ENCODE measurements around the gene TTC4.

The TTC4 gene

DNA sequence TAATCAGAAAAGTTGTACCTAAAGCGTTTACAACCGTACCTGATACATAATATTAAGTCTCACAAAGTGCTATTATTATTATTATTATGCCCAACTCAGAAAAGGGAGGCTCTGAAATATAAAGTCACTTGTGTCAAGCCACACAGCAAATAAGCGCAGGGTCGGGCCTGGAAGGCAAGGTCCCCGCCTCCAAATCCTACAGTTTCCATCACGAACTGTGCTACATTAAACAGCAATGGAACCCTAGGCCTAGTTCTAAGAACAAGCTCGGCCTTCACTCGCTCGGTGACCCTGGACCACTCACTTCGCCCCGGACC, 48.1 kb downstream of the TTC4 start:
- in situ Hi-C loops (cut with MboI; ENCODE audit: low pct_unique_long_range_greater_than_20kb, low sequenced_read_pairs, unreplicated experiment) = no loop called here
- TF ChIP-seq, protein P1, sequence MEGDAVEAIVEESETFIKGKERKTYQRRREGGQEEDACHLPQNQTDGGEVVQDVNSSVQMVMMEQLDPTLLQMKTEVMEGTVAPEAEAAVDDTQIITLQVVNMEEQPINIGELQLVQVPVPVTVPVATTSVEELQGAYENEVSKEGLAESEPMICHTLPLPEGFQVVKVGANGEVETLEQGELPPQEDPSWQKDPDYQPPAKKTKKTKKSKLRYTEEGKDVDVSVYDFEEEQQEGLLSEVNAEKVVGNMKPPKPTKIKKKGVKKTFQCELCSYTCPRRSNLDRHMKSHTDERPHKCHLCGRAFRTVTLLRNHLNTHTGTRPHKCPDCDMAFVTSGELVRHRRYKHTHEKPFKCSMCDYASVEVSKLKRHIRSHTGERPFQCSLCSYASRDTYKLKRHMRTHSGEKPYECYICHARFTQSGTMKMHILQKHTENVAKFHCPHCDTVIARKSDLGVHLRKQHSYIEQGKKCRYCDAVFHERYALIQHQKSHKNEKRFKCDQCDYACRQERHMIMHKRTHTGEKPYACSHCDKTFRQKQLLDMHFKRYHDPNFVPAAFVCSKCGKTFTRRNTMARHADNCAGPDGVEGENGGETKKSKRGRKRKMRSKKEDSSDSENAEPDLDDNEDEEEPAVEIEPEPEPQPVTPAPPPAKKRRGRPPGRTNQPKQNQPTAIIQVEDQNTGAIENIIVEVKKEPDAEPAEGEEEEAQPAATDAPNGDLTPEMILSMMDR (IDR thresholded peaks at IDR 0.05; ENCODE audit: extremely low read depth, insufficient read depth, missing control alignments) = no peak
- no peak for DNase-seq (ENCODE audit: low spot score)

DNA sequence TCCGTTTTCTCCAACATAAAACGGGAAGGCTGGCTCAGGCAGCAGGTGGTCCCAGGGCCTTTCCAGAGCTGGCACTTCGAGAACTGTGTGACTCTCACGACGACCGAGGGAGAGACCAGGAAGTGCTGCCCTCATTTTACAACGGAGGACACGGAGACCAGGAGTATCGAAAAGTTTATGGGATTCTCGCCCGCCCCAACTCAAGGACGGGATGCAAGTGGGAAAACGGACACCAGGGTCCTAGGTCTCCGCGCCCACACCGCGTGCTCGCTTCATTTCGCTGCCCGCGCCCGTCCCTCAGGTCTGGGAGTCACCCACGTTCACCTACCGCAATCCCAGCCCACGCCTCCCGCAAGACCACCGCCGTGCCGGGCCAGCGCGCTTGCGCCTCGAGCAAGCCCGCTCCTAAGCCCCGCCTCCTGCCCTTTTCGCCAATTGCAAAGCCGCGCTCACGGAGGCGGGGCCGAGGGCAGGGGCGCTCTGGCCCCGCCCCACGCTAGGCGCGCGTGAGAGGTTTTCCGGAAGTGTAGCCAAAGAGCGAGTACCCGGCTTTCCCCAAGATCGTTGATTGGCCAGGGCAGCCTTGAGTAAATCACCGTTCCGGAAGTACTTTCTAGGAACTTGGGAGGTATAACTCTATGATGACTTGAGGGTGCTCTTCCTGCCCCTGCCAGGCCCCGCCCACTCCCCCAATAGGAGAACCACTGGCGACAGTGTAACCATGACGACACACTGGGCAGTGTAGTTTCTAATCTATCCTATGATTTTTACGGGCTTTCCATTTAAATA, 48.7 kb downstream of the TTC4 start, which contains the start of gene PARS2:
Gene PARS2 (minus strand): TSS at position 391 of the 789 bp plus-strand sequence. CDS start 5,362 bp downstream, outside the sequence.
- peak; percentile 98 for DNase-seq (ENCODE audit: low spot score)
- in situ Hi-C loops (cut with MboI; ENCODE audit: low pct_unique_long_range_greater_than_20kb, low sequenced_read_pairs, unreplicated experiment) = no loop called here
- TF ChIP-seq, protein P1 (IDR thresholded peaks at IDR 0.05; ENCODE audit: extremely low read depth, insufficient read depth, missing control alignments) = no peak

DNA sequence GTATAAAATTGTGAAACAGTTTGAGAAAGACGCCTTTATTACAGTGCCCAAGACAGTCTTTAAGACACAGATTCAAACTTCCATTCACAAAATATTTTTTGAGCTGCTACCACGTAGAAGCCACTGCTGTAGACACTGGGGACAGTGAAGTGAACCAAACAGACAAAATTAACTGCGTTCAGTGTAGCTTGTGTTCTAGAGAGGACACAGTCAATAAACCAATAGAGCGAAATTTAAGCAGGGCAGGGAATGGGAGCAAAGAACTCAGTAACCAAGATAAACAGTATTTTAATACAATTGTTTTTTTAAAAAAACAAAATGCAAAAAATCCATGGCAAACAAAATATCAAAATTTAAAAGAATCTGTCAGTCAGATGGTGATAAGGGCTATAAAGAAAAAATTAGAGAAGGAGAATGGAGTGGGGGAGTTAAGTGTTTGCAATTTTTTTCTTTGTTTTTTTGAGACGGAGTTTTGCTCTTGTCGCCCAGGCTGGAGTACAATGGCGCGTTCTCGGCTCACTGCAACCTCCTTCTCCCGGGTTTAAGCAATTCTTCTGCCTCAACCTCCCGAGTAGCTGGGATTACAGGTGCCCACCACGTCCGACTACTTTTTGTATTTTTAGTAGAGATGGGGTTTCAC, 49.4 kb downstream of the TTC4 start:
- in situ Hi-C loops (cut with MboI; ENCODE audit: low pct_unique_long_range_greater_than_20kb, low sequenced_read_pairs, unreplicated experiment) = no loop called here
- TF ChIP-seq, protein P1 (IDR thresholded peaks at IDR 0.05; ENCODE audit: extremely low read depth, insufficient read depth, missing control alignments) = no peak
- DNase-seq (ENCODE audit: low spot score) = no peak

DNA sequence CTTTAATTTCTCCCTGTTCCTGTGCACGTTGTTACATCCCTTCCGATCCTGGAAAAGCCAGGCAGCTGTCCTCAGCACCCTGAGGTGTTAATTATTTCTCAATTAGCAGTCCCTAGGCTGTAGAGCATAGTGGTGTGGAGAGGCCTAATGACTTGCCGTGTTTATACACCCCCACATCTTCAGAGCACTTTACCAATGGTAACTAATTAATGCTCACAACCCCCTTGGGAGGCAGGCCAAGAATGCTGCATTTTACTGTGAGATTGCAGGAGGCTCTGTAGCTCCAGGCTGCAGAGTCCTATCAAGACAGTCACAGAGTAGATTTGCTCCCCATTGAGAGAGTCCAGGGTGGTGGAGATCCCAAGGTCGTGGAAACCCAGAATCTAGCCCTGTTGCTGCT, 51.1 kb downstream of the TTC4 start:
- TF ChIP-seq, protein P1 (IDR thresholded peaks at IDR 0.05; ENCODE audit: extremely low read depth, insufficient read depth, missing control alignments) = no peak
- in situ Hi-C loops (cut with MboI; ENCODE audit: low pct_unique_long_range_greater_than_20kb, low sequenced_read_pairs, unreplicated experiment) = no loop called here
- DNase-seq (ENCODE audit: low spot score) = no peak

DNA sequence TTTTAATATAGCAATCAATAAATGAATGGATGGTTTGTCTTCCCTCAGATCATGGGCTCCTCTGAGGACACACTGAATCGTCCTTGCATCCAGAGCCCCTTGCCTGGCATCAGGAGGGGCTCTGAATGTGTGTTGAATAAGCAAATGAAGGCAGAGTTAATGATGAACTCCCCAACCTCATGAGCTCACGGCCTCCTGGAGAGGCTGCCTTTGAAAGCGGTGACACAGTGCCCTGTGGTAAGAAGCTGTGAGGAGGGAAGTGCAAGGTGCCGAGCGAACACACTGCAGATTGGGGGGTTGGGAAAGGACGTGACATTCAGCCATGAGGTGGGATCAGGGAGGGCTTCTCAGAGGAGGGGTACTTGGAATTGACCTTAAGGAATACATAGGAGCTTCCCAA, 51.9 kb downstream of the TTC4 start:
- in situ Hi-C loops (cut with MboI; ENCODE audit: low pct_unique_long_range_greater_than_20kb, low sequenced_read_pairs, unreplicated experiment) = no loop called here
- TF ChIP-seq, protein P1 (IDR thresholded peaks at IDR 0.05; ENCODE audit: extremely low read depth, insufficient read depth, missing control alignments) = no peak
- no peak for DNase-seq (ENCODE audit: low spot score)

DNA sequence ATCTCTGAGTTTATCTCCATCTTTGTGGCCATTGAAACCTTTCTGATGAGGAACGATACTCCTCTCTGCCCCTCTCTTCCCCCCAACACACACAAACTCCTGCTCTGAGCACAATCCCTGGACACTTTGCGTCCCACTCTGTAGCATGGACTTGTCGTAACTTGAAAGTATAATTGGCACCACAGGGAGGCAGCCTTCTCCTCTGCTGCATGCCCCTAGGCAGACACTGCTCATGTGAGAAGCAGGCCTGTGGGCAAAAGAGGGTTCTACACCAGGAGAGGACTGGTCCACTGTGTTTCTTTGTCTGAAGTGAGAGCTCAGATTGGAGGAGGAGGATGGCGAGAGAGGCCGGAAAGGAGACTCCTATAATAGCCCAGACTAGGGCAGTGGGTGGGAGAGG, 52.4 kb downstream of the TTC4 start:
- no peak for DNase-seq (ENCODE audit: low spot score)
- TF ChIP-seq, protein P1 (IDR thresholded peaks at IDR 0.05; ENCODE audit: extremely low read depth, insufficient read depth, missing control alignments) = no peak
- in situ Hi-C loops (cut with MboI; ENCODE audit: low pct_unique_long_range_greater_than_20kb, low sequenced_read_pairs, unreplicated experiment) = no loop called here

Data from GM13977 (cell line).